ENCODE measurements around the gene UIMC1. TPM values are rescaled to one million over a fixed set of nuclear protein-coding genes. Genes with fewer than 3 reads are reported as not detected.

Gene UIMC1
- total RNA-seq, 1 experiment from 2014 or later = 52.8 TPM

DNA sequence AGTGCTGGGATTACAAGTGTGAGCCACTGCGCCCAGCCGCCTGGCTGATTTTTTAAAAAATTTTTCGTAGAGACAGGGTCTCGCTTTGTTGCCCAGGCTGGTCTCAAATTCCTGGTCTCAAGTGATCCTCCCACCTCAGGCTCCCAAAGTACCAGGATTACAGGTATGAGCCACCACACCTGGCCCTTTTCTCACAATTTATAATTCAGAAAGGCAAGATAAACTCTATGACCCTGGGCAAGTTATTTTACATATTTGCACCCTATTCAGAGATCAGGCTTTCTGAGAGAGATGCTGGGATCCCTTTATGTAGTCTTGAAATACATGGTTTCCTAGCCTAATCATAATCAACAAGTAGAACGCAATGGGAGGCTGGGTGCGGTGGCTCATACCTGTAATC, 36.5 kb upstream of the UIMC1 start:
- H3K9me3 Mint-ChIP-seq (ENCODE audit: unreplicated experiment) = no peaks in the 10 kb centered on the region
- H3K36me3 ChIP-seq (ENCODE audit: control insufficient read depth, insufficient read depth, low read length) = no peaks in the 10 kb centered on the region
- BruUV-seq (replicated peaks) = no TSS peak

DNA sequence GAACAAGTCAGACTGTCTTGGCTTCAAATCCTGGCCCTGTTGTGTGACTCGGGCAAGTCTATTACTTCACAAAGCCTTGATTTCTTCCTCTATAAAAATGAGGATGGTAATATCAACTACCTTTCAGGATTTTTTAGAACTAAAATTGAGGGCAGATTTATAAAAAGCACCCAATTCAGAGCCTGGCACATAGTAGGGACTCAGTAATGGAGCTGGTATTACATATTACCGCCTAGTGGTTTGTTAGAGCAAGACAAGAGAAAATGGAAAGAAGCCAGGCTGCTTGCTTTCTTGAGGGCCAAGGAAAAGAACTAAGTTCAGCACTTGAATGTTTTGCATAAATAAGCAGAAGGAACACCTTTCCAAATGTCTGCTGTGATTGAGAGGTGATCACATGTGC, 35.4 kb upstream of the UIMC1 start:
- TF ChIP-seq CTCF (IDR thresholded peaks at IDR 0.05; ENCODE audit: insufficient read depth in 1 of 2, low read depth in 1 of 2, low read length in 1 of 2, severe bottlenecking in 1 of 2, unreplicated experiment in 1 of 2) = peak in 1 of 2 experiments; percentile 27
- CTCF ChIA-PET = no interaction called here
- Mint-ChIP-seq H3K9me3 (ENCODE audit: unreplicated experiment) (no peaks in the 10 kb centered on the region), H3K36me3 (ENCODE audit: insufficient read depth, unreplicated experiment) (peaks cover 36% of the 10 kb centered on the region), H3K4me1 (ENCODE audit: low read depth, unreplicated experiment) (peaks cover 9% of the 10 kb centered on the region), H3K27ac (ENCODE audit: unreplicated experiment) (no peak overlapping the region), H3K4me3 (ENCODE audit: unreplicated experiment) (no peak overlapping the region), H3K27me3 (ENCODE audit: insufficient read depth, unreplicated experiment) (no peaks in the 10 kb centered on the region)
- BruUV-seq (replicated peaks) = no TSS peak
- intact Hi-C loops (cut with micrococcal nuclease; ENCODE audit: unreplicated experiment) = no loop called here
- Histone ChIP-seq H3K9me3 (no peaks in the 10 kb centered on the region), H3K4me1 (peaks cover 12% of the 10 kb centered on the region), H3K4me3 (ENCODE audit: low read depth, low read length) (no peak overlapping the region), H3K36me3 (ENCODE audit: control insufficient read depth, insufficient read depth, low read length) (no peaks in the 10 kb centered on the region), H3K27me3 (replicated peaks; ENCODE audit: control insufficient read depth, insufficient read depth, low read length) (no peaks in the 10 kb centered on the region)
- POLR2A ChIA-PET = no interaction called here
- DNase-seq = no peak

More for the DNA sequence above, 36.5 kb upstream of the UIMC1 start:
- POLR2A ChIA-PET = no interaction called here
- Histone ChIP-seq H3K4me3 (ENCODE audit: low read depth, low read length) (no peak overlapping the region), H3K9me3 (no peaks in the 10 kb centered on the region), H3K4me1 (peaks cover 12% of the 10 kb centered on the region), H3K27me3 (replicated peaks; ENCODE audit: control insufficient read depth, insufficient read depth, low read length) (no peaks in the 10 kb centered on the region)
- CTCF ChIA-PET = no interaction called here
- Mint-ChIP-seq H3K4me1 (ENCODE audit: low read depth, unreplicated experiment) (peaks cover 9% of the 10 kb centered on the region), H3K4me3 (ENCODE audit: unreplicated experiment) (no peak overlapping the region), H3K36me3 (ENCODE audit: insufficient read depth, unreplicated experiment) (peaks cover 47% of the 10 kb centered on the region), H3K27ac (ENCODE audit: unreplicated experiment) (no peak overlapping the region), H3K27me3 (ENCODE audit: insufficient read depth, unreplicated experiment) (no peaks in the 10 kb centered on the region)
- no peak for DNase-seq
- TF ChIP-seq CTCF (IDR thresholded peaks at IDR 0.05; ENCODE audit: insufficient read depth in 1 of 2, low read depth in 1 of 2, low read length in 1 of 2, severe bottlenecking in 1 of 2, unreplicated experiment in 1 of 2) = no peak
- intact Hi-C loops (cut with micrococcal nuclease; ENCODE audit: unreplicated experiment) = no loop called here

DNA sequence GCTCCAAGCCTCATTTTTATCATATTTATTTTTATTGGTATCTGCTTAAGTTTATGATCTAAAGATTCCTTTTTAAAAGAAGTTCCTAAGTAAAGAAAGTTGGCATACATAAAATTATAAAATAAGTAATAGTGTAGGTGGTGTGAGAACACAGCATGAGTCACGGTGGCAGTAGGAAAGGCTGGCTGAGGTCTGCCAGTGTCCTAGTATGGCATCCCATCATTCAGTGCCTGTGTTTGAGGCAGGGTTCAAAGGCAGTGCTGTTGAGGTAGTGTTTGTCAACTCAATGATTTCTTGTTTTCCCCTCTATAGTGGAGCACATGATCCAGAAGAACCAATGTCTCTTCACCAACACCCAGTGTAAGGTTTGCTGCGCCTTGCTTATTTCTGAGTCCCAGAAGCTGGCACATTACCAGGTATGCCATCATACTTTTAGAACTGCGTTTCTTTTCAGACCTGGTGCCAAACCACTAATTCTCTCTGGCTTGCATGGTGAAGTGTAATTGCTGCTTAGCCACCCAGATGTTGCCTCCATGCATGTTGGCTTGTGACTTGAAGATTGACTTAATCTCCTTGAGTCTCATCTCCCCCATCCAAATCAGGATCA, 34.3 kb upstream of the UIMC1 start:
- POLR2A ChIA-PET = no interaction called here
- H3K27me3 ChIP-seq (replicated peaks; ENCODE audit: control insufficient read depth, insufficient read depth, low read length) = no peaks in the 10 kb centered on the region
- intact Hi-C loops (cut with micrococcal nuclease; ENCODE audit: unreplicated experiment) = no loop called here
- H3K9me3 Mint-ChIP-seq (ENCODE audit: unreplicated experiment) = no peaks in the 10 kb centered on the region
- H3K4me3 Mint-ChIP-seq (ENCODE audit: unreplicated experiment) = no peak overlapping the region
- H3K36me3 ChIP-seq (ENCODE audit: control insufficient read depth, insufficient read depth, low read length) = no peaks in the 10 kb centered on the region
- H3K4me1 Mint-ChIP-seq (ENCODE audit: low read depth, unreplicated experiment) = peaks cover 9% of the 10 kb centered on the region
- H3K27me3 Mint-ChIP-seq (ENCODE audit: insufficient read depth, unreplicated experiment) = no peaks in the 10 kb centered on the region
- CTCF ChIA-PET = no interaction called here
- H3K27ac Mint-ChIP-seq (ENCODE audit: unreplicated experiment) = no peak overlapping the region
- H3K36me3 Mint-ChIP-seq (ENCODE audit: insufficient read depth, unreplicated experiment) = peaks cover 35% of the 10 kb centered on the region
- BruUV-seq (replicated peaks) = no TSS peak
- no peak for TF ChIP-seq CTCF (IDR thresholded peaks at IDR 0.05; ENCODE audit: insufficient read depth in 1 of 2, low read depth in 1 of 2, low read length in 1 of 2, severe bottlenecking in 1 of 2, unreplicated experiment in 1 of 2)
- no peaks in the 10 kb centered on the region for H3K9me3 ChIP-seq
- peaks cover 12% of the 10 kb centered on the region for H3K4me1 ChIP-seq
- no peak overlapping the region for H3K4me3 ChIP-seq (ENCODE audit: low read depth, low read length)
- no peak for DNase-seq

Data from Caco-2 (cell line).